Measurements from ENCODE around the gene GPRC5A.

DNA sequence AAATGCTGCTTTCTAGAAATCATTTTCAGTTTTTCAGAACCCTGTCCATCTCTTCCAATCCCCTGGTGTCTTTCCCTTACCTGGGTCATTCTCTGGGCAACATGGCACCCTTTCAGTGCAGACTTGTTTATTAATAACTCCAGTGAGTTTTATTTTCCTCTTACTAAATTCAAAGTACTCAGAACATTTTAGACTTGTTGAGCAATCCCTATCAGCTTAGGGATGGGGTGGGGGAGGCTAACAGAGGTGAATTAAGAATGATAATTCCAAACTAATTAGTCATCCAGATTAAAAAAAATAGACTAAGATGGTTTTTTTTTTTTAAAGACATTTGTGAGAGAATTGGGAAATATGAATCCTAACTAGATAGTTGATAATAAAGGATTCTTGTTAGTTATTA lies 10.7 kb downstream of the GPRC5A start:
- TF ChIP-seq, protein P1, sequence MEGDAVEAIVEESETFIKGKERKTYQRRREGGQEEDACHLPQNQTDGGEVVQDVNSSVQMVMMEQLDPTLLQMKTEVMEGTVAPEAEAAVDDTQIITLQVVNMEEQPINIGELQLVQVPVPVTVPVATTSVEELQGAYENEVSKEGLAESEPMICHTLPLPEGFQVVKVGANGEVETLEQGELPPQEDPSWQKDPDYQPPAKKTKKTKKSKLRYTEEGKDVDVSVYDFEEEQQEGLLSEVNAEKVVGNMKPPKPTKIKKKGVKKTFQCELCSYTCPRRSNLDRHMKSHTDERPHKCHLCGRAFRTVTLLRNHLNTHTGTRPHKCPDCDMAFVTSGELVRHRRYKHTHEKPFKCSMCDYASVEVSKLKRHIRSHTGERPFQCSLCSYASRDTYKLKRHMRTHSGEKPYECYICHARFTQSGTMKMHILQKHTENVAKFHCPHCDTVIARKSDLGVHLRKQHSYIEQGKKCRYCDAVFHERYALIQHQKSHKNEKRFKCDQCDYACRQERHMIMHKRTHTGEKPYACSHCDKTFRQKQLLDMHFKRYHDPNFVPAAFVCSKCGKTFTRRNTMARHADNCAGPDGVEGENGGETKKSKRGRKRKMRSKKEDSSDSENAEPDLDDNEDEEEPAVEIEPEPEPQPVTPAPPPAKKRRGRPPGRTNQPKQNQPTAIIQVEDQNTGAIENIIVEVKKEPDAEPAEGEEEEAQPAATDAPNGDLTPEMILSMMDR (IDR thresholded peaks at IDR 0.05 in 8 of 11, conservative IDR thresholded peaks at IDR 0.05 in 3 of 11): no peak
- no peak for TF ChIP-seq POLR2A (IDR thresholded peaks at IDR 0.05)
- no peak for TF ChIP-seq POLR2AphosphoS5 (IDR thresholded peaks at IDR 0.05)

Measured in spleen (tissue), 7 donors.